ENCODE measurements around the gene TRIL.

The TRIL gene

DNA sequence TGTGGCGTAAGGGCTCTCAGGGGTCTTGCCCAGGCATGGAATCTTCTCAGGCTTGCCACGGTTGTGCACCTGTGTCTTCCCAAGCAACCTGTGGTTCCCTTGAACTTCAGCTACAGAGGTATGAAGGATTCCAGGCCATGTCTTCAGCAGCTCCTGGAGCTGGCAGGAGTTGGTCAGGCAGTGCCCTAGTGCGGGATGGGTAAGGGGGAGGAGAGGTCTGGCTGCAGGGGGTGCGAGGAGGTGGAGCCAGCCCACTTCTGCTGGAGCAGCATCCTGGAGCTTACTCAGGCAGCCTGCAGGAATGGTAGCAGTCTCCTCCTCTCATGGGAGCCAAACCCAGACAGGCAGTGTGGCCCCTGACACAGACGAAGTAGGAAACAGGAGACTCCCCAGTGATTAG lies 3.8 kb upstream of the TRIL start:
- Mint-ChIP-seq H3K9me3 (no peaks in the 10 kb centered on the region), H3K4me1 (peaks cover 37% of the 10 kb centered on the region), H3K4me3 (no peak overlapping the region), H3K27ac (no peak overlapping the region), H3K27me3 (ENCODE audit: low read depth, poor library complexity) (peaks cover 18% of the 10 kb centered on the region), H3K36me3 (ENCODE audit: low read depth) (no peaks in the 10 kb centered on the region)
- no peak for DNase-seq
- TF ChIP-seq, protein P1, sequence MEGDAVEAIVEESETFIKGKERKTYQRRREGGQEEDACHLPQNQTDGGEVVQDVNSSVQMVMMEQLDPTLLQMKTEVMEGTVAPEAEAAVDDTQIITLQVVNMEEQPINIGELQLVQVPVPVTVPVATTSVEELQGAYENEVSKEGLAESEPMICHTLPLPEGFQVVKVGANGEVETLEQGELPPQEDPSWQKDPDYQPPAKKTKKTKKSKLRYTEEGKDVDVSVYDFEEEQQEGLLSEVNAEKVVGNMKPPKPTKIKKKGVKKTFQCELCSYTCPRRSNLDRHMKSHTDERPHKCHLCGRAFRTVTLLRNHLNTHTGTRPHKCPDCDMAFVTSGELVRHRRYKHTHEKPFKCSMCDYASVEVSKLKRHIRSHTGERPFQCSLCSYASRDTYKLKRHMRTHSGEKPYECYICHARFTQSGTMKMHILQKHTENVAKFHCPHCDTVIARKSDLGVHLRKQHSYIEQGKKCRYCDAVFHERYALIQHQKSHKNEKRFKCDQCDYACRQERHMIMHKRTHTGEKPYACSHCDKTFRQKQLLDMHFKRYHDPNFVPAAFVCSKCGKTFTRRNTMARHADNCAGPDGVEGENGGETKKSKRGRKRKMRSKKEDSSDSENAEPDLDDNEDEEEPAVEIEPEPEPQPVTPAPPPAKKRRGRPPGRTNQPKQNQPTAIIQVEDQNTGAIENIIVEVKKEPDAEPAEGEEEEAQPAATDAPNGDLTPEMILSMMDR (IDR thresholded peaks at IDR 0.05): no peak

DNA sequence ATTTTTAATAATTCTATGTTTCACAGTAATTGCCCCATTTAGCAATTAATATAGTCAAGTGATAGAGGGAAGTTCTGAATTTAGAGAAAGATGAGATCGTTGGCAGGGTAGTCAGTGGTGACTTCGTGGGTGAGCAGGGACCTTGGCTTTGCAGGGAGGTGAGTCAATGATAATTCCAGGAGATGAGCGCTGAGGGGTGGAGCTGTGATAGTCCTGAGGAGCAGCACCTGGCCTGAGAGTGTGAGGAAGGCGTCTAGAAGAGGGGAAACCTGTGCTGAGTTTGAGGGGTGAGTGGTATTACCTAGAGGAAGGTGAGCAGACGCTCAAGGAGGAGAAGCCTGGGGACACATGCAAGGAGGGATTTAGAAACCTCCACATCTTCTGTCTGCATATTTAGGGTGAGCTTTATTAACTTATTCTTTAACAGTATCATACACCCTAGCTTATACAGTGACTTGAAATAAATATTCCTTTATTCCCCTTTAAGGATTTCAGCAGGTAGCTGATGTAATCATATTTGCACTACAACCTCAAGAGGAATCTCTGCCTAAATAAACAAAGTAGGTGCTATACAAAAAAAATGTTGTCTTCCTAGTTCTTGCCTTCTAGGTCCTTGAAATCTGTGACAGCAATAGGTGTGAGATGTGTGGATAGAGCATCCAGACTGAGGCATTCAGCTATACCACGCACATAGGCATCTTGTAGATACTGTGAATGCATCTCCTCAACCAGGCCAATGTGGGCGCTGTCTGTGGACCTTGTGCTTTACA lies 2.1 kb upstream of the TRIL start:
- Mint-ChIP-seq H3K36me3 (ENCODE audit: low read depth) (peaks cover 1% of the 10 kb centered on the region), H3K9me3 (no peaks in the 10 kb centered on the region), H3K27me3 (ENCODE audit: low read depth, poor library complexity) (peaks cover 19% of the 10 kb centered on the region), H3K4me1 (peaks cover 40% of the 10 kb centered on the region), H3K27ac (no peak overlapping the region), H3K4me3 (no peak overlapping the region)
- no peak for DNase-seq
- TF ChIP-seq, protein P1 (IDR thresholded peaks at IDR 0.05): no peak

- TF ChIP-seq, protein P1 (IDR thresholded peaks at IDR 0.05): no peak
- H3K27me3 Mint-ChIP-seq (ENCODE audit: low read depth, poor library complexity): peaks cover 21% of the 10 kb centered on the region
- H3K4me1 Mint-ChIP-seq: peaks cover 53% of the 10 kb centered on the region
- peak overlapping the region; percentile 89 for H3K4me3 Mint-ChIP-seq
- no peaks in the 10 kb centered on the region for H3K9me3 Mint-ChIP-seq
- no peak overlapping the region for H3K27ac Mint-ChIP-seq
- H3K36me3 Mint-ChIP-seq (ENCODE audit: low read depth): peaks cover 4% of the 10 kb centered on the region
- DNase-seq: no peak
Observed at GRCh38 chr7:28958980-28959347, 834 bp upstream of the TRIL start.

DNA sequence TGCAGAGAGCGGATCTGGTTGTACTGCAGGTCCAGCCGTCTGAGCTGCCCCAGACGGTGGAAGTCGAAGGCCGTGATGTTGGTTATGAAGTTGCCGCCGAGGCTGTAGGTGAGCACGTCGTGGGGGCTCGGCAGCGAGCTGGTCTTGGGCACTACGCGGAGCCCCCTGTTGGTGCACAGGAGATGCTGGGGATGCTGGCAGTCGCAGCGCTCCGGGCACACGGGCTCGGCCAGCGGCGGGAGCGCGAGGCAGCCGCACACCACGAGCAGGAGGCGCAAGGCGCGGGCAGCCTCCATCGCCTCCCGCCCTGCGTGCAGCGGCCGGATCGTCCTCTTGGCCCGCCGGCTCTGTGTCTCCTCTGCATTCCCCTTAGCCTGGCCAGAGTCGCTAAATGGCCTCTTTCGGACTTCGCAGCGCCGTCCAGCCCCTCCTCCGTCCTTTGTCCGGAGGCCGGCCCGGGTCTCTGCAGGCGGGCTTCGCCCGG lies 337 bp downstream of the TRIL start:
- H3K27me3 Mint-ChIP-seq (ENCODE audit: low read depth, poor library complexity): peaks cover 21% of the 10 kb centered on the region
- no peak overlapping the region for H3K27ac Mint-ChIP-seq

GRCh38 chr7:28957064-28957750 lies 923 bp downstream of the TRIL start:
- peaks cover 16% of the 10 kb centered on the region for H3K36me3 Mint-ChIP-seq (ENCODE audit: low read depth)
- DNase-seq: peak; percentile 51
- no peak overlapping the region for H3K27ac Mint-ChIP-seq
- no peaks in the 10 kb centered on the region for H3K9me3 Mint-ChIP-seq
- peak overlapping the region; percentile 89 for H3K4me3 Mint-ChIP-seq
- H3K27me3 Mint-ChIP-seq (ENCODE audit: low read depth, poor library complexity): peaks cover 21% of the 10 kb centered on the region
- peaks cover 65% of the 10 kb centered on the region for H3K4me1 Mint-ChIP-seq
- TF ChIP-seq, protein P1 (IDR thresholded peaks at IDR 0.05): no peak

More for the DNA sequence above, 337 bp downstream of the TRIL start:
- TF ChIP-seq, protein P1 (IDR thresholded peaks at IDR 0.05): no peak
- no peak for DNase-seq
- peaks cover 65% of the 10 kb centered on the region for H3K4me1 Mint-ChIP-seq
- peaks cover 10% of the 10 kb centered on the region for H3K36me3 Mint-ChIP-seq (ENCODE audit: low read depth)
- peak overlapping the region; percentile 89 for H3K4me3 Mint-ChIP-seq
- no peaks in the 10 kb centered on the region for H3K9me3 Mint-ChIP-seq

Data from nephron progenitor cell (in vitro differentiated cells).